Loucy (cell line): ENCODE data around the gene CMAS.

Experiments
- EZH2phosphoT487 ChIP-seq: fragments of 200-600 bp; IDR thresholded peaks from 2 replicates; pipeline ENCODE4 v1.6.1; 2018; ENCODE audit warnings: antibody characterized with exemption, mild to moderate bottlenecking, moderate library complexity, borderline replicate concordance
- TF ChIP-seq, protein P1 (sequence below): fragments of 200-600 bp; sonication (generic); conservative IDR thresholded peaks from 2 replicates; pipeline ENCODE4 v1.5.1; 2014; ENCODE audit warnings: mild to moderate bottlenecking, antibody characterized with exemption, low read length

DNA sequence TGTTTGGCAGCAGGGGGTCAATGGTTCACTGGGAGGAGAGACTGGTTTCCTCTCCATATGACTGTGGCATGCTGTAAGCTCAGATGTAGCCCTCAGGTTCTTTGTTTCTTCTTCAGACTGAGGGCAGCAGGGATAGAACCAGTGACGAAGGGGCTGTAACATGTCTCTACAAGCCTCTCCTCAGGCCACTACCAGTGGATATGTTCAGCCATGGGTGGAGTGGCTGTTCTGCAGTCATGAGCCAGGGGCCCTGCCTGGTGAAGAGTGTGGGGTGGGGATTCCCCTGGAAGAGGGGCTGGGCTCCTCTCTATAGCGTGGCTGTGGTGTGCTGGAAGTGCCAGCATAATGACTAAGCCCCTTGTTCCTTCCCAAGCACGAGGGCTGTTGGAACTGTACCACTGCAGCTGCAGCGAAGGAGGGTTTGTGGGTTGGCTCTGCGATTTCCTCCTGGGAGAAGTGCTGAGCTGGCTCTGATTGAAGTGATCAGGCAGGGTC, 55.8 kb downstream of the CMAS start:
- TF ChIP-seq, protein P1, sequence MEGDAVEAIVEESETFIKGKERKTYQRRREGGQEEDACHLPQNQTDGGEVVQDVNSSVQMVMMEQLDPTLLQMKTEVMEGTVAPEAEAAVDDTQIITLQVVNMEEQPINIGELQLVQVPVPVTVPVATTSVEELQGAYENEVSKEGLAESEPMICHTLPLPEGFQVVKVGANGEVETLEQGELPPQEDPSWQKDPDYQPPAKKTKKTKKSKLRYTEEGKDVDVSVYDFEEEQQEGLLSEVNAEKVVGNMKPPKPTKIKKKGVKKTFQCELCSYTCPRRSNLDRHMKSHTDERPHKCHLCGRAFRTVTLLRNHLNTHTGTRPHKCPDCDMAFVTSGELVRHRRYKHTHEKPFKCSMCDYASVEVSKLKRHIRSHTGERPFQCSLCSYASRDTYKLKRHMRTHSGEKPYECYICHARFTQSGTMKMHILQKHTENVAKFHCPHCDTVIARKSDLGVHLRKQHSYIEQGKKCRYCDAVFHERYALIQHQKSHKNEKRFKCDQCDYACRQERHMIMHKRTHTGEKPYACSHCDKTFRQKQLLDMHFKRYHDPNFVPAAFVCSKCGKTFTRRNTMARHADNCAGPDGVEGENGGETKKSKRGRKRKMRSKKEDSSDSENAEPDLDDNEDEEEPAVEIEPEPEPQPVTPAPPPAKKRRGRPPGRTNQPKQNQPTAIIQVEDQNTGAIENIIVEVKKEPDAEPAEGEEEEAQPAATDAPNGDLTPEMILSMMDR = no peak
- TF ChIP-seq EZH2phosphoT487 = no peak
